Putamen (tissue), 1 donor: ENCODE data around the gene PRICKLE1.
"Not testable (repeated sequence)": the region's sequence is repeated elsewhere in the genome, so short reads cannot be mapped to it uniquely, and the experiment has no call there.

Experiments
- DNase-seq: peaks from one replicate; pipeline ENCODE4 v3.0.0-alpha.2; 2016; ENCODE audit warnings: low spot score

The PRICKLE1 gene

DNA sequence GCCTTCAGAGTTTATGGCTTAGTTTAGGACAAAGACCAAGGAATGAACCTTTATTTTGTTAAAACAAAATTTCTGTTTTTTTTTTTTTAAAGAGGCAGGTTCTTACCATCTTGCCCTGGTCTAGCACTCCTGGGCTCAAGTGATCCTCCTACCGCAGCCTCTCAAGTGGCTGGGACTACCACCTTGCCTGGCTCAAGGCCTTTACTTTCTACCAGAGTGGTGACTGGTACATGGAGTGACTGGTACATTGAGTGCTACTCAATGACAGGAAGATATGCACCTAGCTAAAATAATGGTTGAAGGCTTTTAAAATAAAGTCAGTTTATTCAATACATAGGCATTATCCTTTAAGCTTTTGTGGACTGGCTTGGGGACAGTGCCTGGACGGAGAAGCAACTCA, 32.6 kb downstream of the PRICKLE1 start:
- DNase-seq, result no peak

DNA sequence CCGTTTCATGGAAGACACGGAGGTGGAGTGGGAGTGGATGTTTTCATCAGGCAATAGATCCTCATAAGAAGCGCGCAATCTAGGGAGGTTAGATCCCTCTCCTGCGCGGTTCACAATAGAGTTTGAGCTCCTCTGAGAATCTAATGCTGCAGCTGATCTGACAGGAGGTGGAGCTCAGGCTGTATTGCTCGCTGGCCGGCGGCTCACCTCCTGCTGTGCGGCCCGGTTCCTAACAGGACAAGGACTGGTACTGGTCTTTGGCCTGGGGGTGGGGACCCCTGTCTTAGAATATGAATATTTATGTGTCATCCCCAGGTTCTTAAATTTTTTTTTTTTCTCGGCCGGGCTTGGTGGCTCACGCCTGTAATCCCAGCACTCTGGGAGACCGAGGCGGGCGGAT, 36.7 kb downstream of the PRICKLE1 start:
- DNase-seq, result no peak

DNA sequence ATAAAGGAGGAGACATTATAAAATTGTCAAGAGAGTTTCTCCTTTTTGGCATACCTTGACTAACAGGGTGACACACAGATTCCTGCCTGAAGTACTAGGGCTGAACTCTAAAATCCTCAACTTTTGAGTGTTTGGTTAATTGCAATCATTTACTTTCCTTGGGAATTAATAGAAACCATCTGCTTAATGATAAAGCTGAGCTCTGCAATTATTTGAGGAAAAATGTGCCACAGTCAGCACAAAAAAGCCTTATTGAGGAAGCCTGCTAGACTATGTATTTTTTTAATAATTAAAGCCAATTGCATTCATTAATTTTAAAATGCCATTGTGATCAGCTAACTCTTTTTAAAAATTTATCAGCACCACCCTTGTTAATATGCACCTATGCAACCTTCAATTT, 38.7 kb downstream of the PRICKLE1 start:
- no peak for DNase-seq

DNA sequence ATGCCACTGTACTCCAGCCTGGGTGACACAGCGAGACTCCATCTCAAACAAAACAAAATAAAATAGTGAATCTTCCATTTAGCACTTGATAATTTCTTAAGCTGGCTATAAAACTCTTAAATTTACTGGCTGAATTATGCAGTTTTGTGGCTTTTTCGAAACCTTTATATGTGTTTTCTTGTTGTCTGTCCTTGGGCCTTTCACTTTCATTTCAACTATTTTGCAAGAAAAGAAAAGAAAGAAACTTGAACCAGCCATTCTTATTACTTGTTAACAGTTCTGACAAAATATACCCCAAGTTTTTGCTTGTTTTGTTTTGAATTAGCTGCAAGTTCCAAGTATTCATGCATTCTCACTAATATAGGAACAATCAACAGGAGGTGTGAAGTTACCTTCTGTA, 42.8 kb downstream of the PRICKLE1 start:
- no peak for DNase-seq

DNA sequence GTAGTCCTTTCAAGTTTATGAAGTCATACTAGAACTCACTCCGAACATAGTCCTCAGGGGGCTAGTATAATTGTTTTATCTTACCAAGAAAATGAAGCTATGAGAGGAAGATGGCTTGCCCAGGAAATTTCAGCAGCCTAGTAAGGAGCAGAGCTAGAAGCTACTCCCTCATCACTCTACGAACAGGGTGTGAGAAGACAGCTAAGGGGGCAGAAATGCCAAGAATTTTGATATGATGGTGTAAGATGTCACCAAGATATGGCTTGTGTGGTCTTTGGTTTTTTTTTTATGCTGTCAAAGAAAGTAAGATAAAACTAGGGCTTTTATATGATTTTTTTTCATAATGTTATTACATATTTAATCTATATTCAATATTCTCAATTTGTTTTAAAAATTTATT, 47.6 kb downstream of the PRICKLE1 start:
- no peak for DNase-seq

DNA sequence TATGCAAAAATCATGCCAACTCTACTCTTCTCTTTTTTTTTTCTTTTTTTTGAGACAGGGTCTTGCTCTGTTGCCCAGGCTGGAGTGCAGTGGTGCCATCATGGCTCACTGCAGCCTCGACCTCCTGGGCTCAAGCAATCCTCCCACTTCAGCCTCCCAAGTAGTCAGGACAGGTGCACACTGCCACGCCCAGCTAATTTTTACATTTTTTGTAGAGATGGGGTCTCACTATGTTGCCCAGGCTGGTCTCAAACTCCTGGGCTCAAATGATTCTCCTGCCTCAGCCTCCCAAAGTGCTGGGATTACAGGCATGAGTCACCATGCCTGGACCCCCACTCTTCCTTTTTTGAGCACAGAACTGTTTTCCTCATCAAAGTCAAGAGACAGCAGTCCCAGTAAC, 48.2 kb downstream of the PRICKLE1 start:
- DNase-seq, result not testable (repeated sequence)

DNA sequence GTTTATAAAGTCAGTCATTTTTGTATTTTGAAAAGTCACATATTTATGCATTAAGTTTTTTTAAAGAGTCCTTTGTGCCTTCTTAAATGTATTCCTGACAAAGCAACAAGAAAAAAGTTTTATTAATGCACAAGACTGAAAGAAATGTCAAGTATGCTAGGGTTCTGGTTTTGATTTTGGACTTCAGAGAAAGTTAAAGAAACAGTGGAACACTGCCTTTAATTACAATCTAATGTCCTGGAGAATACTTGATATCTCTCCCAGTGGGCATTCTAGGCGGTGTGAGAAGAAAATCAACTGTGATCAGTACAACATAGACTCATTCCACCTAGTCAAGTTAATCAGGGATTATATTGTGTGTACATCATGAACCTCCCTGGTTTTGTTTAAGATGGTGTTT, 49.9 kb downstream of the PRICKLE1 start:
- DNase-seq, result no peak

DNA sequence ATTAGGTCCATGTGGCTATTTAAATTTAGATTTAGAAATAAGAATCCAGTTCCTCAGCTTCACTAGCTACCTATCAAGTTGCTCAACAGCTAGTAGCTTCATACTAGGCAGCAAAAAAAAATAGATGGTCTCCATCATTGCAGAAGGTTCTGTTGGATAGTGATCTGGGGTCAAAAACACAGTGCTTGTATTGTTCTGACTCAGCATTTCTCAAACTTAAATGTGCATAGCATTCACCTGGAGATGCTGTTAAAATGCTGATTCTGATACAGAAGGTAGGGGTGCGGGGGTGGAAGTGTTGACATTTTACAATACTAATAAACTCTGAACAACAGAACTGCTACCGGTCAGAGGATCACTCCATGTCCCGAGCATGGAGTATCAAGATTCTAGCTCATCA, 51.3 kb downstream of the PRICKLE1 start:
- DNase-seq, result no peak

DNA sequence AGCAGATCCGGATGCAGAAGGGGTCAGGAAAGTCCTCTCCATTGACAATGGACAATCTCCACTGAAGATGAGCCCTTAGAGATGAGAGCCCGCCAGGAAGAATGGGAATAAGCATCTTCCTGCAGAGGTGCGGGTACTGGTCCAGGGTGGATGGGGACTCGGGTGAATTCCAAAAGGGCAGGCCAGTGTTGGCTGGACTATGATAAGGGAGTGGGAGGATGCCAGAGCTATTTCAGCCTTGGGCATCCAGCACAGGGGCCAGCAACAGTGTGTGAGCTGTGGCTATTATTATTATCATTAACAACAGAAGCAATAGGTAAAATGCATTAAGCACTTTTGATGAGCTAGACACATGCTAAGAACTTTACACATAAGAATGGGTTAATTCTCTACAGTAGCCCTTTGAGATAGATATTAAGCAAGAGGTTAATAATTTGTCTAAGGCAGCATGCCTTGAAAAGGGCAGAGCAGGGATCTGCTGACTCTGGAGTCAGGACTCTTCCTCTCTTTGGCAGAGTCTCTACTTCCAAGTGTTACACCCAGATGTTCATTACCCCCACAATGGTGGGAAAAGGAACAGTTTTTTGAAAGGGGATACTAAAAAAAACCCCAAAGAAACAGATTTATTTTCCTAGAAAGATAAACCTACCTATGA, 55.2 kb downstream of the PRICKLE1 start:
- DNase-seq, result no peak

DNA sequence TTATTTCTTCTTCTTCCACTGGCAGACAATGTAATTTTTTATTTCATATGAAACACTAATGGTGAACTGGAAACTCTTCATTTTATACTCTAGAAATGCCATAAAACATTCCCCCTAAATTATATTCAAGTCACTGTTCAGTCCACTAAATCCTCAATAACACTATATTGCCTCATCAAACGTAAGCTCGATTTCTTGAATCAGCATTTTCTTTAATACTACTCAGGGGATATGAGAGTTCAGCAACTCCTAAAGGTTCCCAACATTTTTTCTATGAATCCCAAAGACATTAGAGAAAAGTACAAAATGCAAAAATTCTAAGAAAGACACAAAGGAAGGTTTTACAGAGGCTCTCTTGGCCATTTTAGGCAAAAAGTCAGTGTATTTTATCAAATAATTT, 59.3 kb downstream of the PRICKLE1 start:
- no peak for DNase-seq

DNA sequence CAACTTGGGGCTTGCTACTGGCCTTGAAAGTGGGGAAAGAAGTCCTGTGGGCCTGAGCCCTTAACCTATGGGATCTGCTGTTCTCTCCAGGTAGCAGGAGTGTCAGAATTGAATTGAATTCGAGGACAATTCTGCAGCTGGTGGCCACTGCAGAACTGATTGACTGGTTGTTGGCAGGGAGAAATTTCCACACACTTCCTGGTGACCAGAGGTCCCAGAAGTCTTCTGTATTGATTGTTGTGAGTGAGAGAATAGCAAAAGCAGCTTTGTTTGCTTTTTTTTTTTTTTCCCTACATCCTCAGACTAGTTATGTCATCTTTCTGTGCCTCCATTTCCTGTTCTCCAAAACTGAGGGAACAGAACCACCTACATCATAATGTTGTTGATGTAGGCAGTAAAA, 64.1 kb downstream of the PRICKLE1 start:
- no peak for DNase-seq

DNA sequence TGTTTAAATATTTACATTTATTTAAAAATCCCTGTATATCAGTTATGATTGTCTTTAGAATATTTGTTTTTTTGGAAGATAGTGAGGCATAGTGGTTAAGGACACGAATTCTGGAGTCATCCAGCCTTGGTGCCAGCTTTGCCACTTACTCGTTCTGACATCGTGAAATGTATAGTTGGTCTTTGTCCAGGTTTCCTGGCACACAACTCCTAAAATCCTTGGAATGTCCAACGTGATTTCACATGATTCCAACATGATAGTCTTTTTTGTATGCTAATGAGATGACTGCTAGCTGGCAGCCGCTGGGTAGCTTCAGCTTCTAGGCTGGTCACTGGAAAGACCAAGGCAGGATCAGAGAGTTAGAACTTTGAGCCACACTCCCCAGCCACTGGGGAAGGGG, 64.8 kb downstream of the PRICKLE1 start:
- no peak for DNase-seq

DNA sequence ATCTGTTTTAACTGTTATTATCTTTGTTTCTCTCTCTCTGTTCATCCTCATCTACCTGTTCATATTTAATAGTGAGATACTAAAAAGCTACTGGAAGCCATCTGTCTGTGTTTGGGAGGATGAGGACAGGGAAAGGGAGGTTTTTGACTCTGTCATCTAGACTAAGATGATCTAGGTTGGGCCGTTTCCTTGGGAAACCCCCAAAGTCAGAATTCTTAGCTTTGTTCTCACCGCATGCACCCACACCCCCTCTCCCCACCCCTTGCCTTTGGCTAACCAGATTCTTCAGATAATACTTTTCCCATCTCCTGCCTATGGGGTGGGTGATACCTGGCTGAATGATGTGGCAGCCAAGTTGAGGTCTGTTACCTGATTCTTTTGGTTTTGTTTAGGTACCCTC, 73.0 kb downstream of the PRICKLE1 start:
- no peak for DNase-seq

DNA sequence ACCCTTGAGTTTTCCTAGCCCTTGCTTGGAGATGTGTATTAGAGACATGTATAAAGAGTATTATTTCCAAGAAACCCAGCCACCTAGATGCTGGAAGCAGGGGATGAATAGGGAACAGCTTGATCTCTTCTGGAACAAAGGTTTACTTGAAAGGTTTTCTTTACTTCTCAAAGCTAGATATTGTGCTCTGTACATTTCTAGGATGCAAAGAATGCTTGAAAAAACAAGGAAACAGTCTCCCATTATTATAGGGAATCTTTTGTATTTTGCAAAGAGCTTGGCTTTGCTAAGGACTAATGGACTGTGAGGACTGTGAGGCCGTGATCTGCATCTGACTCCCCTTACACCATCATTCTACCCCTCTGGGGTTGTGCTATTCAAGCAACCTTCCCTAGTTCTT, 77.9 kb downstream of the PRICKLE1 start:
- DNase-seq, result no peak

DNA sequence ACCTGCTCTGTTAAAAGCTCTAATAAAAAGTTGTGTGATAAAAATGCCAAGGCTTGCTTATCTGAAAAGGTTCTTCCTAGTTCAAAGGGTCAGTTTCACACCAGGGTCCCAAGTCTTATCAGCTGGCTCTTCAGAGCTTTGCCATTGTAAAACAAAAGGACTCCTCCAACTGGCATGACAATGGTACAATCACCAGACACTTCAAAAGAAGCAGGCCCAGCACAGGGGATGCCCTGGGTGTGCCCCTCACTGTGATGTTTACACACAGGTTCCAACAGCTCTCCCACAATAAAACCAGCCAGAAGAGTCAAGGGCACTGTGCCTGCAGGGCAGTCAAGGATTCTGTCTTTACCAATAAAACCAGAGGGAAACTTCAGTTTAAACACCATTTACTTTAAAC, 78.7 kb downstream of the PRICKLE1 start:
- DNase-seq, result no peak

DNA sequence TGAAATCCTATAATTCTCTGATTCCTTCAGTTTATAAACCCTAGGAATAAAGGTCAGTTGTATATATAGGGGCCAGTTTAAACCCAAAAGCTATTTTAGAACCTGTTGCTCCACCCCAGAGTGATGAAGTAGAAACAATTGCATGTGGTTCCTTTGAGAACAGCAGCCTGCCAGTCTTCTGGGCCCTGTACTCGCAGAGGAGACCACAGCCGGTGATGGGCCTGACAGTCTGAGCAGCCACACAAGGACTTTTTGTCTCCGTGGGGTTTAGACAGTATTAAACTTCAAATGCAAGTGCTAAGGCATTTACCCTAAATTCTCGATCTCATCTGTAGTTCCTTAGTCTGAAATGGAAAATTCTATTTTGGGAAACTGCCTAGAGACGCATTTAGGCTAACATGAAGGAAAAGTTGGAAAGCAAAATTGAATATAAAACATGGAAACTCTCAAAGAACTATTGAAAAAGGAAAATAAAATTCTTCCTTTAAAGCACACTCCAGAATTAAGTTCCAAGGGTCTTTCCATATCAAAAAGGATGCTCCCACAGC, 80.6 kb downstream of the PRICKLE1 start:
- DNase-seq, result no peak

DNA sequence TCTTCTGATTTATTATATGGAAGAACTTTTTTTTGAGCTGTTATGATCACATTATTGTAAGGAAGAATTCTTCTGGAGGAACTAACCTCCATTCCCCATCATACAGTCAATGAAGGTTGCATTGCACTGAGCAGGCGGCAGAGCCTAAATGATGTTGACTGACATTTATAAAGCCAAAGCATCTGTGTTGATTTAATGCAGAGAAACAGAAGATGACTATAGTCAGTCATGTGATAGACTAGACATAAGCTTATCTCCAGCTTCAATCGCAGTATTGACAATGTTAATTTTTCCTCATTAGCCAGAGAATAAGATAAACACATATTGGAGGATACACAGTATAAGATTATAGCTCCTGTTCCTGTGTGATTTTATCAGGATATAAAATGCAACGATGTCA, 82.0 kb downstream of the PRICKLE1 start:
- no peak for DNase-seq

DNA sequence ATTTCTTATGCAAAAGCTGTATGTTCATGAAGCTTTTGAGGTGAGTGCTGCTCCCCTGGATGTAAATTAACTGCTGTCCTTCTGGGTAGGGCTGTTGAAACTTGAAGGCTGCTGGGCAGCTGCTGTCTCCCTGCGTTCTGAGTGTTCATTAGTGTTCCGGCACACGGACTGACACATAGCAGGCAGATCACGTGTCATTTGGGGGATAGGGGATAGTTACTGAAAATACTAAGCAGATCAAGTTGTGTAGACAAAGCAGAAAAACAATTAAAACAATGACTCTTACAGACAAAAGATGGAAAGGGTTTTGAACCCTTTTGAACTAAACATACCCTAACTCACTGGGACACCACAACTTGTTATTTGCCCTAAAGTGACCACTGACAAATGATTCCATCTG, 82.5 kb downstream of the PRICKLE1 start:
- DNase-seq, result no peak

DNA sequence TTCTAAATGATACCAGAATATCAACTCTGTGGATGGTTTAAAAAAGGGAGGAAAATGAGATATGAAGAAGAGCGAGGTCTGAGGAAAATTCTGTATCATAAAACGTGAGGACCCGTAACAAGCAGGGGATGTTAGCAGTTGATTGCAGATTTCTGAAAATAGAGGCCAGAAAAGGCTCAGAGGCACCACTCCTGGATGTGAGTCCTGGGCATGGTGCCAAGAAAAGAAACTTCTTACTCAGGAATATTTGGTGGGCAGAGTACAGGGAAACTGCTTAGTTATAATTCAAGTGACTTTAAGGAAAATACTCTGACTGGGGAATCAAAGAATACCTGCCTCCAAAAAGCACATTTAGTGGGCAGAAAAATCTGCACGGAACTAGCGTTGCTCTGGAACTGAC, 85.5 kb downstream of the PRICKLE1 start:
- DNase-seq, result no peak

DNA sequence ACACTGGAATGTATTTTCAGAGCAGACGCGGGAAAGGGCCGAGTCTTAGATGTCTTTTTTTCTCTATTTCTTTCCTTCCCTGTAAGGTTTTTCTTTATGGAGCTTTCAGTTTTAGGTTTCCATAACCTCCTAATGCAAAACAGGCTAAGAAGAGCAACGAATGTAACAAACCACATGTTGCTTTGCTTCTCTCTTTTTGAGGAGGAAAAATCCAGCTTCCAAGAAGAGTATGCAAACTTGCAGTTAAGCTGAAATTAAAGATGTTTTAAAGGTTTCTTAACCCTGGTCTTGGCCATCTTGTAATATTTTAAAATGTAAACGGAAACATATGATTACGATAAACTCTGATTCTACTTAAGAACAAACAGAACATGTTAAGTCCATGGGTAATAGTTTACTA, 86.9 kb downstream of the PRICKLE1 start:
- DNase-seq, result no peak

DNA sequence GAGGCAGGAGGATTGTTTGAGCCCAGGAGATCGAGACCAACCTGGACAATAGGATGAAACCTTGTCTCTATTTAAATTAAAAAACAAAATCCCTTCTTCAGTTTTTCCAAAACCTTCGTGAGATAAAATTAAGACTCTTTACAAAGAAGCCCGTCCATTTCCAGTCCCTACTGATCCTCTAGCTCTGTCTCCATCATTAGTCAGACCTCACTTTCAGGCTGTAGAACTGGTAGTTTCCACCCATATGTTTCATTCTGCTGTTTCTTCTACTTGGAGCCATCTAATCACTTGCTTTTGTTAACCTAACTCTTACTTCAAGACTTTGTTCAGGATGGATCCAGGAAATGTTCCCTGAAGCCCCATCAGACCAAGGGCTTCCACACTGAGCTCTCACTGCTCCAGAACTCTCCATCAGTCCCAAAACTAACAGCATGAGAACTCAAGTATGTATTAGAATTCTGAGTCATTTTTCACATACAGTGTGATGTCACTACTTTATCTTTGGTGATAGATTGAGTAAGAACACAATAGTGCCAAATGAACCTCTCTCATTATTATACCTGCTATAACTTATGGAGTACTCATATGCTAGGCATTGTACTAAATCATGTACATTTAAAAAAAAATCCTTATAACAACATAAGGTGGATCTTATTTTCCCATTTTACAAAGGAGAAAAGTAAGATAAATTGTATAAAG, 90.8 kb downstream of the PRICKLE1 start:
- DNase-seq, result no peak

DNA sequence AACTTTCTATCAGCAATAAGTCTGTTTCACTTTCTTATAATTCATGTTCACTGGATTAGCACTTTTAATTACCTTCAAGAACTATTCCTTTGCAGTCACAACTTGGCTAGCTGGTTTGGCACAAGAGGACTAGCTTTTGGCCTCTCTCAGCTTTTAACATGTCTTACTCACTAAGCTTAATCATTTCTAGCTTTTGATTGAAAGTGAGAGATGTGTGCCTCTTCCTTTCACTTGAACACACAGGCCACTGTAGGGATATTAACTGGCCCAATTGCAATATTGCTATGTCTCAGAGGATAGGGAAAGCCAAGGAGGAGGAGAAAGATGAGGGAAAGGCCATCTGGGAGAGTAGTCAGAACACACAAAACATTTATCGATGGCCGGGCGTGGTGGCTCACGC, 92.7 kb downstream of the PRICKLE1 start:
- no peak for DNase-seq

DNA sequence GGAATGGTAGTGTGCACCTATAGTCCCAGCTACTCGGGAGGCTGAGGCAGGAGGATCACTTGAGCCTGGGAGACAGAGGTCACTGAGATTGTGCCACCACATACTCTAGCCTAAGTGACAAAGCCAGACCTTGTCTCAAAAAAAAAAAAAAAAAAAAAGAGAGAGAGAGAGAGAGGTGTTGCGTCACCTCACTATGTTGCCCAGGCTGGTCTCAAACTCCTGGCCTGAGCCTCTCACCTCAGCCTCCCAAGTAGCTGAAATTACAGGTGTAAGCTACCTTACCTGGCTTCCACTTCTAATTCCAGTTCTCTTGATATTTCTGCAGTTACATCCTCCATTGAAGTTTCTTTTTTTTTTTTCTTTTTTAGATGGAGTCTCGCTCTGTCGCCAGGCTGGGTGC, 94.3 kb downstream of the PRICKLE1 start:
- no peak for DNase-seq

DNA sequence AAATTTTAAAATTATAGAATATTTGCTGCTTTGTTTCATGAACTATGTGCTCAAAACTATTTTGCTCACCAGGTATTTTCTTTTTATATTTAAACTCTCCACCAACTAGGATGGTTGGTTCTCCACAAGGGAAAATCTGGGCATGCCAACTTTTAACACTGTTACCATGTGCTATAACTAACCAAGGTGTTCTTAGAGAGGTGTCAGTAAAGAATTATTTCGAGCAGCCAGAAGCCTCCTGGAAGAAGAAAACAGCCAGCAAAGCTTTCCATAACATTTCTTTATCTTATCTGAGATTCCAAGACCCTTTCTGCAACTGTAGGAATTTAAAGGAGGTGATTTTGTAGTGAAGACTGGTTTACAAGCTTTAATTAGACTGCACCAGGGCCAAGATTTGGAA, 97.3 kb downstream of the PRICKLE1 start:
- DNase-seq, result no peak
